Ishikawa (cell line): ENCODE measurements around the gene SETD1A.

Source experiments
- EGR1 ChIP-seq: IDR thresholded peaks from 2 replicates; pipeline ENCODE4 v1.6.1; 2012
- EP300 ChIP-seq: IDR thresholded peaks from 2 replicates; pipeline ENCODE4 v1.6.1; 2012; ENCODE audit warnings: borderline replicate concordance
- FOXM1 ChIP-seq: IDR thresholded peaks from 2 replicates; pipeline ENCODE4 v1.6.1; 2012; ENCODE audit warnings: low read depth, borderline replicate concordance
- NFIC ChIP-seq: IDR thresholded peaks from 2 replicates; pipeline ENCODE4 v1.6.1; 2012
- RAD21 ChIP-seq: IDR thresholded peaks from 2 replicates; pipeline ENCODE4 v1.6.1; 2012; ENCODE audit warnings: low read depth
- TAF1 ChIP-seq: IDR thresholded peaks from 2 replicates; pipeline ENCODE4 v1.6.1; 2012; ENCODE audit warnings: low read depth, mild to moderate bottlenecking
- TEAD4 ChIP-seq: IDR thresholded peaks from 2 replicates; pipeline ENCODE4 v1.6.1; 2012
- YY1 ChIP-seq: IDR thresholded peaks from 2 replicates; pipeline ENCODE4 v1.6.1; 2012; ENCODE audit warnings: low read depth
- ZBTB7A ChIP-seq: IDR thresholded peaks from 2 replicates; pipeline ENCODE4 v1.6.1; 2012; ENCODE audit warnings: low read depth
- TF ChIP-seq, protein P1 (sequence below): IDR thresholded peaks from 2 replicates; pipeline ENCODE4 v1.6.1; 2012; ENCODE audit warnings: low read depth, mild to moderate bottlenecking
- TF ChIP-seq, protein P2 (sequence below): IDR thresholded peaks from 2 replicates; pipeline ENCODE4 v1.6.1; 2012
- TF ChIP-seq, protein P3 (sequence below): IDR thresholded peaks from 2 replicates; pipeline ENCODE4 v1.6.1; 2012

DNA sequence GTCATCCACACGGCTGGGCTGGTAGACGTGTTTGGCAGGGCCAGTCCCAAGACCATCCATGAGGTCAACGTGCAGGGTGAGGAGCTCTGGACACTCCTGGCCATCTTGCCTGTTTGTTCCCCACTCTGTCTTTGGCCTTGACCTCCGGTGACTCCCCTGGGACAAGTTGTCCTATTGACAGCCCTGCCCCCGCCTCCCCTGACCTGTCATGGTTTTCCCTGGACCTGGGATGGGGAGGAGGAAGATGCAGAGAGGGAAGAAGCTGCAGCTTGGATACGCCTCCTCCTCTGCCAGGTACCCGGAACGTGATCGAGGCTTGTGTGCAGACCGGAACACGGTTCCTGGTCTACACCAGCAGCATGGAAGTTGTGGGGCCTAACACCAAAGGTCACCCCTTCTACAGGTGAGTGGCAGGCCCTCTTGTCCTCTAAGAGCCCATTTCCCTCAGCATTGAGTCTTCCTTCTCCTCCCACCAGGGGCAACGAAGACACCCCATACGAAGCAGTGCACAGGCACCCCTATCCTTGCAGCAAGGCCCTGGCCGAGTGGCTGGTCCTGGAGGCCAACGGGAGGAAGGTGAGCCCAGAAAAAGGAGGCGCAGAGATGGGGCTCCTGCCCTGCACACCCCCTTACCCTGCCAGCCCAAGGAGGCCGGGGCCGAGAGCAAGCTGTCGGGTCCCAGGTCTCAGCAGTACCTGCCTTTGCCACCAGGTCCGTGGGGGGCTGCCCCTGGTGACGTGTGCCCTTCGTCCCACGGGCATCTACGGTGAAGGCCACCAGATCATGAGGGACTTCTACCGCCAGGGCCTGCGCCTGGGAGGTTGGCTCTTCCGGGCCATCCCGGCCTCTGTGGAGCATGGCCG, 28.8 kb downstream of the SETD1A start:
- TF ChIP-seq, protein P1, sequence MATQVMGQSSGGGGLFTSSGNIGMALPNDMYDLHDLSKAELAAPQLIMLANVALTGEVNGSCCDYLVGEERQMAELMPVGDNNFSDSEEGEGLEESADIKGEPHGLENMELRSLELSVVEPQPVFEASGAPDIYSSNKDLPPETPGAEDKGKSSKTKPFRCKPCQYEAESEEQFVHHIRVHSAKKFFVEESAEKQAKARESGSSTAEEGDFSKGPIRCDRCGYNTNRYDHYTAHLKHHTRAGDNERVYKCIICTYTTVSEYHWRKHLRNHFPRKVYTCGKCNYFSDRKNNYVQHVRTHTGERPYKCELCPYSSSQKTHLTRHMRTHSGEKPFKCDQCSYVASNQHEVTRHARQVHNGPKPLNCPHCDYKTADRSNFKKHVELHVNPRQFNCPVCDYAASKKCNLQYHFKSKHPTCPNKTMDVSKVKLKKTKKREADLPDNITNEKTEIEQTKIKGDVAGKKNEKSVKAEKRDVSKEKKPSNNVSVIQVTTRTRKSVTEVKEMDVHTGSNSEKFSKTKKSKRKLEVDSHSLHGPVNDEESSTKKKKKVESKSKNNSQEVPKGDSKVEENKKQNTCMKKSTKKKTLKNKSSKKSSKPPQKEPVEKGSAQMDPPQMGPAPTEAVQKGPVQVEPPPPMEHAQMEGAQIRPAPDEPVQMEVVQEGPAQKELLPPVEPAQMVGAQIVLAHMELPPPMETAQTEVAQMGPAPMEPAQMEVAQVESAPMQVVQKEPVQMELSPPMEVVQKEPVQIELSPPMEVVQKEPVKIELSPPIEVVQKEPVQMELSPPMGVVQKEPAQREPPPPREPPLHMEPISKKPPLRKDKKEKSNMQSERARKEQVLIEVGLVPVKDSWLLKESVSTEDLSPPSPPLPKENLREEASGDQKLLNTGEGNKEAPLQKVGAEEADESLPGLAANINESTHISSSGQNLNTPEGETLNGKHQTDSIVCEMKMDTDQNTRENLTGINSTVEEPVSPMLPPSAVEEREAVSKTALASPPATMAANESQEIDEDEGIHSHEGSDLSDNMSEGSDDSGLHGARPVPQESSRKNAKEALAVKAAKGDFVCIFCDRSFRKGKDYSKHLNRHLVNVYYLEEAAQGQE = no peak
- no peak for TF ChIP-seq TAF1
- TF ChIP-seq, protein P2, sequence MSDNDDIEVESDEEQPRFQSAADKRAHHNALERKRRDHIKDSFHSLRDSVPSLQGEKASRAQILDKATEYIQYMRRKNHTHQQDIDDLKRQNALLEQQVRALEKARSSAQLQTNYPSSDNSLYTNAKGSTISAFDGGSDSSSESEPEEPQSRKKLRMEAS = no peak
- no peak for TF ChIP-seq EP300
- TF ChIP-seq EGR1 = no peak
- TF ChIP-seq NFIC = no peak
- TF ChIP-seq FOXM1 = no peak
- no peak for TF ChIP-seq TEAD4
- no peak for TF ChIP-seq RAD21
- TF ChIP-seq YY1 = no peak
- no peak for TF ChIP-seq ZBTB7A
- TF ChIP-seq, protein P3, sequence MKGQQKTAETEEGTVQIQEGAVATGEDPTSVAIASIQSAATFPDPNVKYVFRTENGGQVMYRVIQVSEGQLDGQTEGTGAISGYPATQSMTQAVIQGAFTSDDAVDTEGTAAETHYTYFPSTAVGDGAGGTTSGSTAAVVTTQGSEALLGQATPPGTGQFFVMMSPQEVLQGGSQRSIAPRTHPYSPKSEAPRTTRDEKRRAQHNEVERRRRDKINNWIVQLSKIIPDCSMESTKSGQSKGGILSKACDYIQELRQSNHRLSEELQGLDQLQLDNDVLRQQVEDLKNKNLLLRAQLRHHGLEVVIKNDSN = no peak
